Caco-2 (cell line): Measurements from ENCODE around the gene HDGFL2. TPM values are rescaled to one million over a fixed set of nuclear protein-coding genes. Genes with fewer than 3 reads are reported as not detected.

Experiments
- BruUV-seq: library from RNA; stranded (reverse); fragments of 400-500 nt; replicated peaks from 2 replicates; lab custom pipeline; 2021; lab: Mats Ljungman, UMichigan
- CTCF ChIA-PET: fragments of 300-600 bp; sonication (Branson Sonifier 250); formaldehyde crosslinking; loops from one replicate; lab custom pipeline; 2022; ENCODE audit warnings: antibody characterized with exemption; lab: Charles Lee
- POLR2A ChIA-PET: fragments of 300-600 bp; sonication (Branson Sonifier 250); formaldehyde crosslinking; loops from one replicate; lab custom pipeline; 2022; ENCODE audit warnings: antibody characterized with exemption; lab: Charles Lee
- DNase-seq, 2 experiments: peaks; one replicate each; pipeline versions ENCODE4 v3.0.0 to v3.0.0-alpha.2; 2020 to 2022
- H3K27me3 ChIP-seq: replicated peaks from 2 replicates; pipeline ENCODE4 v1.6.0; 2011; ENCODE audit warnings: low read length; ENCODE audit not compliant: control insufficient read depth, insufficient read depth
- H3K36me3 ChIP-seq: 2 replicates; pipeline ENCODE4 v1.5.1; 2011; ENCODE audit warnings: low read length; ENCODE audit not compliant: control insufficient read depth, insufficient read depth
- H3K4me1 ChIP-seq: fragments of 250-450 bp; sonication (Bioruptor Pico); 2 replicates; pipeline ENCODE4 v1.5.1; 2020; ENCODE audit warnings: mild to moderate bottlenecking
- H3K4me3 ChIP-seq: 2 replicates; pipeline ENCODE4 v1.5.1; 2011; ENCODE audit warnings: low read depth, mild to moderate bottlenecking, control low read depth, low read length
- H3K9me3 ChIP-seq: fragments of 250-450 bp; sonication (Bioruptor Pico); 2 replicates; pipeline ENCODE4 v1.5.1; 2020; ENCODE audit warnings: mild to moderate bottlenecking, moderate library complexity
- H3K27ac Mint-ChIP-seq: one replicate; pipeline ENCODE4 v1.8.0; 2022; ENCODE audit warnings: mixed read lengths; ENCODE audit not compliant: unreplicated experiment
- H3K27me3 Mint-ChIP-seq: one replicate; pipeline ENCODE4 v1.8.0; 2022; ENCODE audit warnings: mixed read lengths; ENCODE audit not compliant: insufficient read depth, unreplicated experiment
- H3K36me3 Mint-ChIP-seq: one replicate; pipeline ENCODE4 v1.8.0; 2022; ENCODE audit warnings: mild to moderate bottlenecking, mixed read lengths; ENCODE audit not compliant: insufficient read depth, unreplicated experiment
- H3K4me1 Mint-ChIP-seq: one replicate; pipeline ENCODE4 v1.8.0; 2022; ENCODE audit warnings: low read depth, mixed read lengths; ENCODE audit not compliant: unreplicated experiment
- H3K4me3 Mint-ChIP-seq: one replicate; pipeline ENCODE4 v1.8.0; 2022; ENCODE audit warnings: mild to moderate bottlenecking, moderate library complexity, mixed read lengths; ENCODE audit not compliant: unreplicated experiment
- H3K9me3 Mint-ChIP-seq: one replicate; pipeline ENCODE4 v1.8.0; 2022; ENCODE audit warnings: mixed read lengths; ENCODE audit not compliant: unreplicated experiment
- intact Hi-C: fragments of 100-400 bp; cut with micrococcal nuclease; formaldehyde crosslinking; loops from one replicate; pipeline ENCODE4 v1.10.0; 2022; ENCODE audit not compliant: unreplicated experiment
- total RNA-seq: library from RNA; stranded (reverse); gene quantifications from 2 replicates; pipeline ENCODE4 v1.2.3, GENCODE V29; 2022
- TF ChIP-seq, protein P1 (sequence below), 2 experiments: fragments of 200-600 bp in 1 of 2; IDR thresholded peaks; 1 replicate in 1 of 2; 2 replicates in 1 of 2; pipeline versions ENCODE4 v1.5.1 to v1.8.0; 2011 to 2022; ENCODE audit warnings: antibody characterized with exemption in 1 of 2, control low read depth in 1 of 2, inconsistent platforms in 1 of 2, low read depth in 1 of 2, low read length in 1 of 2, mild to moderate bottlenecking in 1 of 2, moderate library complexity in 1 of 2; ENCODE audit not compliant: insufficient read depth in 1 of 2, severe bottlenecking in 1 of 2, unreplicated experiment in 1 of 2

Gene HDGFL2
- total RNA-seq, 1 experiment from 2014 or later: 70.8 TPM

GRCh38 chr19:4518345-4519171, 46.5 kb downstream of the HDGFL2 start, which contains the start of gene PLIN4:
TSS of gene PLIN4 (minus strand) at chr19:4518486. CDS start at chr19:4518272, 214 bp downstream.
- Histone ChIP-seq H3K36me3 (no peaks in the 10 kb centered on the region), H3K27me3 (no peaks in the 10 kb centered on the region), H3K4me1 (peaks cover 16% of the 10 kb centered on the region), H3K4me3 (no peak within 1 kb of the TSS), H3K9me3 (no peaks in the 10 kb centered on the region)
- Mint-ChIP-seq H3K36me3 (no peaks in the 10 kb centered on the region), H3K27ac (no peak within 1 kb of the TSS), H3K4me1 (peaks cover 14% of the 10 kb centered on the region), H3K9me3 (no peaks in the 10 kb centered on the region), H3K4me3 (no peak within 1 kb of the TSS), H3K27me3 (no peaks in the 10 kb centered on the region)
- TF ChIP-seq, protein P1, sequence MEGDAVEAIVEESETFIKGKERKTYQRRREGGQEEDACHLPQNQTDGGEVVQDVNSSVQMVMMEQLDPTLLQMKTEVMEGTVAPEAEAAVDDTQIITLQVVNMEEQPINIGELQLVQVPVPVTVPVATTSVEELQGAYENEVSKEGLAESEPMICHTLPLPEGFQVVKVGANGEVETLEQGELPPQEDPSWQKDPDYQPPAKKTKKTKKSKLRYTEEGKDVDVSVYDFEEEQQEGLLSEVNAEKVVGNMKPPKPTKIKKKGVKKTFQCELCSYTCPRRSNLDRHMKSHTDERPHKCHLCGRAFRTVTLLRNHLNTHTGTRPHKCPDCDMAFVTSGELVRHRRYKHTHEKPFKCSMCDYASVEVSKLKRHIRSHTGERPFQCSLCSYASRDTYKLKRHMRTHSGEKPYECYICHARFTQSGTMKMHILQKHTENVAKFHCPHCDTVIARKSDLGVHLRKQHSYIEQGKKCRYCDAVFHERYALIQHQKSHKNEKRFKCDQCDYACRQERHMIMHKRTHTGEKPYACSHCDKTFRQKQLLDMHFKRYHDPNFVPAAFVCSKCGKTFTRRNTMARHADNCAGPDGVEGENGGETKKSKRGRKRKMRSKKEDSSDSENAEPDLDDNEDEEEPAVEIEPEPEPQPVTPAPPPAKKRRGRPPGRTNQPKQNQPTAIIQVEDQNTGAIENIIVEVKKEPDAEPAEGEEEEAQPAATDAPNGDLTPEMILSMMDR (IDR thresholded peaks at IDR 0.05; ENCODE audit: insufficient read depth in 1 of 2, low read depth in 1 of 2, low read length in 1 of 2, severe bottlenecking in 1 of 2, unreplicated experiment in 1 of 2): no peak
- intact Hi-C loops: no loop called here
- ChIA-PET CTCF (no interaction called here), POLR2A (no interaction called here)
- no TSS peak for BruUV-seq
- DNase-seq: no peak

GRCh38 chr19:4519172-4519496, 47.0 kb downstream of the HDGFL2 start:
- peaks cover 14% of the 10 kb centered on the region for H3K4me1 Mint-ChIP-seq
- no peaks in the 10 kb centered on the region for H3K27me3 Mint-ChIP-seq
- no peaks in the 10 kb centered on the region for H3K9me3 Mint-ChIP-seq
- DNase-seq: no peak
- no TSS peak for BruUV-seq
- ChIA-PET CTCF (no interaction called here), POLR2A (no interaction called here)
- no peaks in the 10 kb centered on the region for H3K36me3 ChIP-seq
- H3K4me3 Mint-ChIP-seq: no peak overlapping the region
- H3K4me3 ChIP-seq: no peak overlapping the region
- H3K27me3 ChIP-seq: no peaks in the 10 kb centered on the region
- TF ChIP-seq, protein P1 (IDR thresholded peaks at IDR 0.05; ENCODE audit: insufficient read depth in 1 of 2, low read depth in 1 of 2, low read length in 1 of 2, severe bottlenecking in 1 of 2, unreplicated experiment in 1 of 2): no peak
- H3K36me3 Mint-ChIP-seq: no peaks in the 10 kb centered on the region
- peaks cover 16% of the 10 kb centered on the region for H3K4me1 ChIP-seq
- H3K9me3 ChIP-seq: no peaks in the 10 kb centered on the region
- no peak overlapping the region for H3K27ac Mint-ChIP-seq
- intact Hi-C loops: no loop called here

DNA sequence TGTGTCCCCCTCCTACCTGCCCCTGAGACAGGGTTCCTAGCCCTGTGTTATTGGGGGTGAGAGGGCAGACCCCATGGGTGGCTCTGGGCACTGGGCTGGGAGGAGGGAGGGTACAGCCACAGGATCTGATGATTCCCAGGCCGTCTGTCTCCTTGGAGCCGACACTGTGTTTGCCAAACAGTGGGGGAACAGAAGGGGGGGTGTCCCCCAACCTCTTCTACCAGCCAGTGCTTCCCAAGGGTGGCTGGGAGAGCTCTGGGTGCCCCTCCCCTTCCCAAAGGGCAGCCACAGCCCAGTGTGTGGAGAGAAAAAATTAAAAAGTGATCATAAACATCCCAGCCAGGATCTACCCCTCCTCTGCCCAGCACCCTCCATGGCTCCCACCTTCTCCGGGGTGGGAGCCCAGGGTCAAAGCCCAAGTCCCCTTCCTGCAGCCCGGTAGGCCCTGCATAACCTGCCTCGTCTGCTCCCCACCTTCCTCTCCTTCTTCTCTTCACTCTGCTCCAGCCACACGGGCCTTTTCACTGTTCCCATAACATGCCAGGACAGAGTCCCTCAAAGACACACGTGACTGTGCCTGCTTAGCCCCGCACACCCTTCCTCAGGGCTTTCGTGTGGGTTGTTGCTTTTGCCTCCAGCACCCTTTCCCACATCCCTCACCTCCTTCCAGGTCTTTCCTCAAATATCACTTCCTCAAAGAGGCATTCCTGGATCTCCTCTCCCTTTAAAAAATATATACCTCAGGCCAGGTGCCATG, 47.6 kb downstream of the HDGFL2 start:
- BruUV-seq: no TSS peak
- peaks cover 14% of the 10 kb centered on the region for H3K4me1 Mint-ChIP-seq
- intact Hi-C loops: no loop called here
- Histone ChIP-seq H3K4me3 (no peak overlapping the region), H3K27me3 (no peaks in the 10 kb centered on the region), H3K9me3 (no peaks in the 10 kb centered on the region), H3K36me3 (no peaks in the 10 kb centered on the region), H3K4me1 (peaks cover 16% of the 10 kb centered on the region)
- TF ChIP-seq, protein P1 (IDR thresholded peaks at IDR 0.05; ENCODE audit: insufficient read depth in 1 of 2, low read depth in 1 of 2, low read length in 1 of 2, severe bottlenecking in 1 of 2, unreplicated experiment in 1 of 2): no peak
- ChIA-PET CTCF (no interaction called here), POLR2A (no interaction called here)
- no peak for DNase-seq
- H3K36me3 Mint-ChIP-seq: no peaks in the 10 kb centered on the region
- no peaks in the 10 kb centered on the region for H3K27me3 Mint-ChIP-seq
- H3K4me3 Mint-ChIP-seq: no peak overlapping the region
- no peak overlapping the region for H3K27ac Mint-ChIP-seq
- H3K9me3 Mint-ChIP-seq: no peaks in the 10 kb centered on the region
